Spleen (tissue), 11 donors: ENCODE measurements around the gene CCL8. TPM values are rescaled to one million over a fixed set of nuclear protein-coding genes. Genes with fewer than 3 reads are reported as not detected.

ENCODE experiments used
- DNase-seq: peaks from one replicate; pipeline ENCODE4 v3.0.0-alpha.2; 2020
- H3K27ac ChIP-seq, 8 donors: fragments of 200-600 bp; sonication (generic) in 7 of 8; 1 replicate in 4 of 8; 2 replicates in 4 of 8; pipeline versions ENCODE4 v1.5.0 to v1.8.0; 2016 to 2021; ENCODE audit warnings: inconsistent platforms in 4 of 8, mild to moderate bottlenecking in 4 of 8, moderate library complexity in 1 of 8
- H3K27me3 ChIP-seq, 7 donors: fragments of 200-600 bp; sonication (generic) in 6 of 7; replicated peaks in 1 of 7; 1 replicate in 4 of 7; 2 replicates in 3 of 7; pipeline versions ENCODE4 v1.5.0 to v1.8.0; 2016 to 2021; ENCODE audit warnings: inconsistent platforms in 3 of 7, mild to moderate bottlenecking in 1 of 7
- H3K36me3 ChIP-seq, 6 donors: fragments of 200-600 bp; sonication (generic) in 5 of 6; 1 replicate in 4 of 6; 2 replicates in 2 of 6; pipeline versions ENCODE4 v1.5.0 to v1.8.0; 2016 to 2021; ENCODE audit warnings: inconsistent platforms in 2 of 6
- H3K4me1 ChIP-seq, 6 donors: fragments of 200-600 bp; sonication (generic) in 5 of 6; 1 replicate in 3 of 6; 2 replicates in 3 of 6; pipeline versions ENCODE4 v1.5.0 to v1.8.0; 2016 to 2021; ENCODE audit warnings: inconsistent platforms in 3 of 6
- H3K4me3 ChIP-seq, 8 donors: fragments of 200-600 bp; sonication (generic) in 7 of 8; 1 replicate in 4 of 8; 2 replicates in 4 of 8; pipeline versions ENCODE4 v1.5.0 to v1.8.0; 2016 to 2021; ENCODE audit warnings: inconsistent platforms in 4 of 8, mild to moderate bottlenecking in 4 of 8, moderate library complexity in 2 of 8
- H3K9me3 ChIP-seq, 8 donors: fragments of 200-600 bp; sonication (generic) in 7 of 8; 1 replicate in 4 of 8; 2 replicates in 4 of 8; pipeline versions ENCODE4 v1.5.0 to v1.8.0; 2016 to 2021; ENCODE audit warnings: inconsistent platforms in 4 of 8
- CTCF ChIP-seq, 11 experiments: fragments of 200-600 bp in 7 of 11; fragments of 450-650 bp in 4 of 11; sonication (generic) in 4 of 11; IDR thresholded peaks in 8 of 11; conservative IDR thresholded peaks in 3 of 11; 1 replicate in 7 of 11; 2 replicates in 4 of 11; pipeline versions ENCODE4 v1.4.0 to v1.8.0; 2016 to 2021; ENCODE audit warnings: antibody characterized with exemption in 11 of 11, inconsistent platforms in 4 of 11, mild to moderate bottlenecking in 1 of 11
- POLR2A ChIP-seq, 3 donors: fragments of 450-650 bp; IDR thresholded peaks; one replicate each; pipeline ENCODE4 v1.5.1; 2017; ENCODE audit warnings: antibody characterized with exemption in 3 of 3, mild to moderate bottlenecking in 1 of 3
- POLR2AphosphoS5 ChIP-seq, 3 donors: sonication (generic); formaldehyde crosslinking; IDR thresholded peaks; one replicate each; pipeline ENCODE4 v1.5.1; 2017; ENCODE audit warnings: antibody characterized with exemption in 3 of 3
- WGBS, 5 donors: extraction: QIAGEN DNeasy Blood & Tissue Kit in 3 of 5; methylation state at CpG; one replicate each; pipeline versions ENCODE4 v1.1.5 to v1.1.7; 2013 to 2018; 5-methylcytosine and 5-hydroxymethylcytosine counted together
- intact Hi-C: fragments of 100-400 bp; cut with DNase I; formaldehyde crosslinking; loops from one replicate; pipeline ENCODE4 v1.15.0; 2023; ENCODE audit warnings: low total_unique reads
- polyA plus RNA-seq, 3 donors: library from polyadenylated mRNA; stranded (reverse); fragments of 200-250 nt; gene quantifications; one replicate each; pipeline ENCODE4 v1.2.1, GENCODE V29; 2013
- total RNA-seq, 7 donors: library from RNA; depleted of rRNA in 3 of 7; stranded (reverse); fragments of >200 nt in 3 of 7; fragmentation: NEBNext Ultra II Directional in 4 of 7; extraction: Animal tissue kit (Norgen Biotek cat#: 25700) in 4 of 7; gene quantifications; one replicate each; pipeline versions ENCODE4 v1.1.0 to v1.2.1, GENCODE V29; 2016 to 2021
- donor health status: healthy with polysubstance abuse.
- donor health status: DM: no; HTN: no; CAD: no; lungs with moderate emphysema.
- donor health status: DM: no; HTN: no; CAD: no.
- donor health status: Bipolar disorder and iron deficiency.
- donor health status: healthy.
- donor health status: DM: no; HTN: no; CAD: no.
- donor health status: DM: yes; HTN: yes; CAD: no.

The CCL8 gene
- total and polyA plus RNA-seq, 10 donors: 0.33 to 0.95 (median 0.48) TPM; not detected in 5

GRCh38 chr17:34357398-34357797 is 38.2 kb downstream of the CCL8 start:
- intact Hi-C loops: no loop called here
- no peaks in the 10 kb centered on the region for H3K36me3 ChIP-seq
- TF ChIP-seq POLR2A (IDR thresholded peaks at IDR 0.05) (no peak), CTCF (IDR thresholded peaks at IDR 0.05 in 8 of 11, conservative IDR thresholded peaks at IDR 0.05 in 3 of 11) (no peak), POLR2AphosphoS5 (IDR thresholded peaks at IDR 0.05) (no peak)
- no peak for DNase-seq
- H3K27ac ChIP-seq: no peak overlapping the region
- H3K9me3 ChIP-seq: peaks cover 0 to 7% (median 0%) of the 10 kb centered on the region in 8 donors
- WGBS, 5 donors: 64 to 84% (median 83%) methylated on average over 2 of the region's 2 CpGs
- H3K4me3 ChIP-seq: no peak overlapping the region
- peaks cover 0 to 8% (median 0%) of the 10 kb centered on the region in 7 donors for H3K27me3 ChIP-seq
- peaks cover 0 to 5% (median 0%) of the 10 kb centered on the region in 6 donors for H3K4me1 ChIP-seq

GRCh38 chr17:34358631-34359030 is 39.4 kb downstream of the CCL8 start:
- H3K9me3 ChIP-seq: peaks cover 0 to 6% (median 0%) of the 10 kb centered on the region in 8 donors
- intact Hi-C loops: no loop called here
- H3K4me3 ChIP-seq: no peak overlapping the region
- no peaks in the 10 kb centered on the region for H3K36me3 ChIP-seq
- TF ChIP-seq CTCF (IDR thresholded peaks at IDR 0.05 in 8 of 11, conservative IDR thresholded peaks at IDR 0.05 in 3 of 11) (no peak), POLR2A (IDR thresholded peaks at IDR 0.05) (no peak), POLR2AphosphoS5 (IDR thresholded peaks at IDR 0.05) (no peak)
- H3K27ac ChIP-seq: no peak overlapping the region
- no peak for DNase-seq
- peaks cover 0 to 5% (median 0%) of the 10 kb centered on the region in 6 donors for H3K4me1 ChIP-seq
- peaks cover 0 to 19% (median 0%) of the 10 kb centered on the region in 7 donors for H3K27me3 ChIP-seq
- 93 to 98% (median 97%) methylated on average over 3 of the region's 3 CpGs for WGBS, 5 donors

- no peak for DNase-seq
- WGBS, 5 donors: 51 to 65% (median 61%) methylated on average over 11 of the region's 11 CpGs
- intact Hi-C loops: loop anchor here (2.0 kb wide), 1 partner anchor 160 kb away; no protein-coding TSS in a partner anchor
These were observed 41.5 kb downstream of the CCL8 start for GRCh38 chr17:34360601-34361270.

More at GRCh38 chr17:34360601-34361270, 41.5 kb downstream of the CCL8 start:
- Histone ChIP-seq H3K27ac (no peak overlapping the region), H3K4me3 (no peak overlapping the region), H3K9me3 (no peaks in the 10 kb centered on the region), H3K27me3 (peaks cover 0 to 34% (median 0%) of the 10 kb centered on the region in 7 donors), H3K4me1 (peaks cover 0 to 16% (median 6%) of the 10 kb centered on the region in 6 donors), H3K36me3 (no peaks in the 10 kb centered on the region)
- no peak for TF ChIP-seq CTCF (IDR thresholded peaks at IDR 0.05 in 8 of 11, conservative IDR thresholded peaks at IDR 0.05 in 3 of 11)
- no peak for TF ChIP-seq POLR2A (IDR thresholded peaks at IDR 0.05)
- TF ChIP-seq POLR2AphosphoS5 (IDR thresholded peaks at IDR 0.05): no peak
